Activated CD4-positive, alpha-beta T cell treated with anti-CD3 and anti-CD28 coated beads, Interleukin-2, amount 50 U/mL, for 1 hour (primary cell): Measurements from ENCODE around the gene IL17REL.
"Not testable (repeated sequence)": the region's sequence is repeated elsewhere in the genome, so short reads cannot be mapped to it uniquely, and the experiment has no call there.

Experiments
- DNase-seq: peaks from one replicate; pipeline ENCODE4 v3.0.0-alpha.2; 2020

The IL17REL gene

GRCh38 chr22:50001388-50002231, 11.0 kb downstream of the IL17REL start:
- DNase-seq: no peak

- no peak for DNase-seq
Observed at GRCh38 chr22:50000587-50001387, 11.8 kb downstream of the IL17REL start.

GRCh38 chr22:49999946-50000586, 12.5 kb downstream of the IL17REL start:
- no peak for DNase-seq

GRCh38 chr22:49999063-49999945, 13.3 kb downstream of the IL17REL start:
- no peak for DNase-seq

- no peak for DNase-seq
Observed at GRCh38 chr22:49998718-49999062, 13.9 kb downstream of the IL17REL start.

- no peak for DNase-seq
Observed at GRCh38 chr22:49997932-49998717, 14.4 kb downstream of the IL17REL start.

- no peak for DNase-seq
Observed at GRCh38 chr22:49997251-49997599, 15.3 kb downstream of the IL17REL start.

- DNase-seq: no peak
Observed at GRCh38 chr22:49996518-49997250, 15.9 kb downstream of the IL17REL start.

GRCh38 chr22:49996119-49996517, 16.4 kb downstream of the IL17REL start:
- no peak for DNase-seq

- no peak for DNase-seq
Observed at GRCh38 chr22:49995361-49996118, 17.0 kb downstream of the IL17REL start.

- DNase-seq: no peak
Observed at GRCh38 chr22:49995041-49995360, 17.6 kb downstream of the IL17REL start.

- no peak for DNase-seq
Observed at GRCh38 chr22:49994361-49995040, 18.1 kb downstream of the IL17REL start.

GRCh38 chr22:49993649-49994360, 18.8 kb downstream of the IL17REL start:
- DNase-seq: no peak

- DNase-seq: peak; percentile 69
Observed at GRCh38 chr22:49992921-49993648, 19.5 kb downstream of the IL17REL start.

GRCh38 chr22:49991907-49992533, 20.5 kb downstream of the IL17REL start:
- DNase-seq: no peak

- no peak for DNase-seq
Observed at GRCh38 chr22:49991167-49991566, 21.4 kb downstream of the IL17REL start.

- DNase-seq: not testable (repeated sequence)
Observed at GRCh38 chr22:49989826-49990225, 22.7 kb downstream of the IL17REL start.

- no peak for DNase-seq
Observed at GRCh38 chr22:49986325-49986724, 26.2 kb downstream of the IL17REL start.
